IPS-11a (cell line): ENCODE results near the gene OBSCN.
"Not testable (repeated sequence)": the region's sequence is repeated elsewhere in the genome, so short reads cannot be mapped to it uniquely, and the experiment has no call there.

ENCODE experiments used
- H3K4me3 ChIP-seq: one replicate; pipeline ENCODE4 v1.5.1; 2013; ENCODE audit warnings: low read depth, low read length, control low read depth

The OBSCN gene

GRCh38 chr1:228256626-228257375, 49.0 kb downstream of the OBSCN start:
- H3K4me3 ChIP-seq: no peak overlapping the region

DNA sequence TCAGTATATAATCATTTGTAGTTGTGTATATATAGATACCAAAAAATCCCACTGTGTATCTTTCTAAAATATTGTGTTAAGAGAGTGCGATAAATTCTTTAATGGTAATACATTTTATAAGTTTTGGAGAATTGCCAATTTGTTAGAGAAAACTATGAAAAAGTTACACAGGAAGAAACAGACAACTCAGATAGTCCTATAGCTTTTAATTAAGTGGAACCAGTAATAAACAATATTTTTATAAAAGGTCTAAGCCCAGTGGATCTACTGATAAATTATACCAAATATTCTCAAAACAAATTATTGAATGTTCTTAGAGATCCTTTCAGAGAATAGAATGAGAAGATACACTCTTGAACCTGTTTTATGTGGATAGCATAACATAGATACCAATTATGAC, 50.6 kb downstream of the OBSCN start:
- no peak overlapping the region for H3K4me3 ChIP-seq

- no peak overlapping the region for H3K4me3 ChIP-seq
Observed at GRCh38 chr1:228259368-228259894, 51.6 kb downstream of the OBSCN start.

- no peak overlapping the region for H3K4me3 ChIP-seq
Observed at GRCh38 chr1:228259951-228260350, 52.1 kb downstream of the OBSCN start.

DNA sequence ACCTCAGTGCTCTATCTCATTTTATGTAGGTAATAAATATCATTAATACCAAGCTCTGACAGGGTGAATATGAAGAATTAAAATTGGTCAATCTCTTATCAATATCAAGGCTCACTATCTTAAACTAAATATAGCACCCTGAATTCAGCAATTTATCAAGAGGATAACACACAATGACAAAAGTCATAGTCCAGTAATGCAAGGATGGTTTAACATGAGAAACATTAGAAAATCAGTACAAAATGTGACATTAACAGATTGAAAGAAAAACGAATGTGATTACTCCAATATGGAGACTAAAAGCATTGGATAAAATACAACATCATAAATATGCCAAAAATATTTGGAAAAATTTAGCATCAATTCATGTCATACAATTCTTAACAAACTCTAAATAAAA, 53.9 kb downstream of the OBSCN start:
- no peak overlapping the region for H3K4me3 ChIP-seq

DNA sequence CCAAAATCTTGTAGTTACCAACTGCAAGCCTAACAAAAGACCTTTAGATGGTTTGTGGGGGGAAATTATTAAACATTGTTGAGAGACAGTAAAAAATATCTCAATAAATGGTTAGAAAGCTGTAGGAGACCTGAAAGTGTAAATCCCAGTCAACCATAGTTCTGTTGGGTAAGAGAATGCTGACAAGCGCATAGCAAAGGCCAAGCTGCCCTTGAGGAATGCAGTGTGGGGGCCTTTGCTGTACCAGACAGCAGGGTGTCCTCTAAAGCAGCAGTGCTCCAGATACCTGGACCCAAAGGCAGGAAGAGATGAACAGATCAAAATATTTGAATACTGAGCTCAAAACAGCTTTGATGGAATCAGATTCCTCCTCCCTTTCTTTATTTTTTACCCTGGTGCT, 54.6 kb downstream of the OBSCN start:
- no peak overlapping the region for H3K4me3 ChIP-seq

- no peak overlapping the region for H3K4me3 ChIP-seq
Observed at GRCh38 chr1:228263636-228264035, 55.8 kb downstream of the OBSCN start.

GRCh38 chr1:228264090-228264829, 56.4 kb downstream of the OBSCN start:
- no peak overlapping the region for H3K4me3 ChIP-seq

DNA sequence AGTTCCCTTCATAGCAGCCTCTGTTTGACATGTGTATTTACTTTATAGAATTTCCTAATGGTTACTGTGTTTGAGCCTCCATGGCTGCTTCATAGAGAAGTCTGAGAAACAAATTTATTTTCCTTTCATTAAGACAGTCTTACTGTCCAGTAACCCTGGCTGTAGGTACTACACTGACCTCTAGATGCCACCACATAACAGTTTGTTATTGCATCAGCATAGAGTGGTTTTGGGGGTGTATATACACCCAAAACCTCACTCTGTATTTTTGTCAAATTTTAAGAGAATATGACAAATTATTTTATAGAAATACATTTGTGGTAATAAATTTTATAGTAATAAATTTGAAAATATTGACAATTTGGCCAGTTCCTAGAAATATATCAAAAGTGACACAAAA, 57.3 kb downstream of the OBSCN start:
- no peak overlapping the region for H3K4me3 ChIP-seq

- H3K4me3 ChIP-seq: no peak overlapping the region
Observed at GRCh38 chr1:228267962-228268880, 60.4 kb downstream of the OBSCN start.

GRCh38 chr1:228268881-228269265, 61.0 kb downstream of the OBSCN start:
- H3K4me3 ChIP-seq: no peak overlapping the region

DNA sequence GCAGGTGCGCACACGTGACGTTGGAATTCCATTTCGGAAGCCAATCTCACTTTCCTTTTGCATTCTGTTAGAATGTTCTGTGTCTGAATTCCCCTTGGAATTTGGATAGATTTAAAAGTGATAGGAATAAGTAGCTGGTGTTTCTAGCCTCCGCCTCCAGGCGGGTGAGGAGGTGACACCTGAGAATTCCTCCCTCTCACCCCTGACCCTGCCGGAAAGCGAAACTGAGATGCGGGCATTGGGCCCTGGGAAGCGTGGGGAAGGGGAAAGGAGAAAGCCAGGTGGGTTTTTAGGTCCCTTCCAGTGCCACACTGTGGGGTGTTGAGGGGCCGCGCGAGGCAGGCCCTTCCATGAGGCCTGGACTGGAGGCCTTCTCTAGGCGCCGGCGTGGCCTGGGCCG, 61.6 kb downstream of the OBSCN start:
- H3K4me3 ChIP-seq: not testable (repeated sequence)

DNA sequence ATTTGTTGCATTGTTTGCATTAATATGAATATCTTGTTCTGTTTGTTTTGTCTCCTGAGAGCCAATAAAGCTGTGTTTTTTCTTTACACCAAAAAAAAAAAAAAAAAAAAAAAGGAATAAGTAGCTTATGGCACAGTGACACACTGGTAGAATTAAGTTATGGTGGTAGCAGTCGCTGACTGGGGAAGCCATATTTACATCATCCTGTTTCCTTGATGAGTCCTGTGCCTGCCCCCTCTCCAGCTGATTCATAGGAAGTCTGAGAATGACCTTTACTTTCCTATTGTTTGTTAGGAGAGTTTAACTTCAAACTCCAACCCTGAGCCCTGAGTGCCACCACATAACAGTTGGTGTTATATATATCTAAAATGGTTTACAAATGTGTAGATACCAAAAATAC, 62.2 kb downstream of the OBSCN start:
- no peak overlapping the region for H3K4me3 ChIP-seq

DNA sequence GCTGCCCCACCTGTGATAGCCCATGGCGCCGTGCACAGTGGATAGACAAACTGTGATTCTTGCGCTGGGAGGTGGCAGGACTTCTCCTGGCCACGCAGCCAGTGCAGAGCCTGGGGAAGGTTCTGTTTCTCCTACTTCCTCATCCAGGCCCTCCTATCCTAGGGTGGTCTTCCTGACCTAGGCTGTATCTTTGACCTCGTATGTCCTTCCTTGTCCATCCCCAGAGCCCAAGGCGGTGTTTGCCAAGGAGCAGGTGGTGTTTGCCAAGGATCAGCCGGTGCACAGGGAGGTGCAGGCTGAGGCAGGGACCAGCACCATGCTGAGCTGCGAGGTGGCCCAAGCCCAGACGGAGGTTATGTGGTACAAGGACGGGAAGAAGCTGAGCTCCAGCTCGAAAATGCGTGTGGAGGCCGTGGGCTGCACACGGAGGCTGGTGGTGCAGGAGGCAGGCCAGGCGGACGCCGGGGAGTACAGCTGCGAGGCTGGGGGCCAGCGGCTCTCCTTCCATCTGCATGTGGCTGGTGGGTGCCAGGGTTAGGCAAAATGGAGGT, 63.9 kb downstream of the OBSCN start:
- no peak overlapping the region for H3K4me3 ChIP-seq

DNA sequence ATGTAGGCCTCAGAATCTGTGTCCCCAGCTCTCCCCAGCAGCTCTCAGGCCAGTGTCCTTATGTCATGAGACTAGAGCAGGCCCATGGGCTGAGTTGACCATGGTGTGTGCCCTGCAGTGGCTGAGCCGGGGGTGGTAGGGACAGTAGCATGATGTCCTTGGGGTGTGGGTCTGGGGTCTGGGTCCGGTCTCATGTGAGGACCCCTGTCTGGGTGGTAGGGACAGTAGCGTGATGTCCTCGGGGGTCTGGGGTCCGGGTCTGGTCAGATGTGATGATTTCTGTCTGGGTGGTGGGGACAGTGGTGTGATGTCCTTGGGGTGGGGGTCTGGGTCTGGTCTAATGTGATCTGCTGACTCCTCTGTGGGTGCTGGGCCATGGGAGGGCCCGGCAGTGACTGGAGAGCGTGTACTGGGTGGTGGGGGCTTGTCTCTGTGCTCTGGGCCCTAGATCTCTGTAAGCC, 64.5 kb downstream of the OBSCN start:
- no peak overlapping the region for H3K4me3 ChIP-seq

GRCh38 chr1:228272831-228273571, 65.2 kb downstream of the OBSCN start:
- H3K4me3 ChIP-seq: no peak overlapping the region

DNA sequence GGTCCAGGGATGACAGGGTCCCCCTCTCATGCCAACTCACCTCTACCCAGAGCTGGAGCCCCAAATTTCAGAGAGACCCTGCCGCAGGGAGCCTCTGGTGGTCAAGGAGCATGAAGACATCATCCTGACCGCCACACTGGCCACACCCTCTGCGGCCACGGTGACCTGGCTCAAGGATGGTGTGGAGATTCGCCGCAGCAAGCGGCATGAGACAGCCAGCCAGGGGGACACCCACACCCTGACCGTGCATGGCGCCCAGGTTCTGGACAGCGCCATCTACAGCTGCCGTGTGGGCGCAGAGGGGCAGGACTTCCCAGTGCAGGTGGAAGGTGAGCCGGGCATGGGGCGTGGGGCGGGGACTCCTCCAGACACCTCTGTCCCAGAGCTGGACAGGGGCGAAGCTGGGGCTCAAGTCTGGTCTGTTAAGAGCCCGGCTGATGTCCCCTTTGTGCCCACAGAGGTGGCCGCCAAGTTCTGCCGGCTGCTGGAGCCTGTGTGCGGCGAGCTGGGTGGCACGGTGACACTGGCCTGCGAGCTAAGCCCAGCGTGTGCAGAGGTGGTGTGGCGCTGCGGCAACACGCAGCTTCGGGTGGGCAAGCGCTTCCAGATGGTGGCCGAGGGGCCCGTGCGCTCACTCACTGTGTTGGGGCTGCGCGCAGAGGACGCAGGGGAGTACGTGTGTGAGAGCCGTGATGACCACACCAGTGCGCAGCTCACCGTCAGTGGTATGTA, 66.0 kb downstream of the OBSCN start:
- no peak overlapping the region for H3K4me3 ChIP-seq

GRCh38 chr1:228274452-228275178, 66.8 kb downstream of the OBSCN start:
- no peak overlapping the region for H3K4me3 ChIP-seq

GRCh38 chr1:228275179-228275429, 67.3 kb downstream of the OBSCN start:
- H3K4me3 ChIP-seq: peak overlapping the region; percentile 8
